DOHH2 (cell line): ENCODE results near the gene R3HDM4.

Source experiments
- CTCF ChIP-seq: fragments of 200-600 bp; sonication (generic); IDR thresholded peaks from one replicate; pipeline ENCODE4 v1.5.1; 2014; ENCODE audit warnings: antibody characterized with exemption, mild to moderate bottlenecking, low read depth, low read length; ENCODE audit not compliant: poor library complexity, severe bottlenecking
- EZH2phosphoT487 ChIP-seq: fragments of 200-600 bp; sonication (generic); IDR thresholded peaks from 2 replicates; pipeline ENCODE4 v1.6.1; 2017; ENCODE audit warnings: borderline replicate concordance, mild to moderate bottlenecking, antibody characterized with exemption, low read length, moderate library complexity, mixed read lengths

GRCh38 chr19:958967-959855 lies 46.2 kb upstream of the R3HDM4 start:
- TF ChIP-seq EZH2phosphoT487: no peak
- TF ChIP-seq CTCF: no peak
